ENCODE results near the gene NOS3.

The NOS3 gene

GRCh38 chr7:150990416-150991186 lies at the start of gene NOS3:
Gene NOS3, plus strand, starts transcription at chr7:150991017. Its CDS starts 2,787 bp downstream, at chr7:150993804.
- no peak for DNase-seq (ENCODE audit: low read depth)

DNA sequence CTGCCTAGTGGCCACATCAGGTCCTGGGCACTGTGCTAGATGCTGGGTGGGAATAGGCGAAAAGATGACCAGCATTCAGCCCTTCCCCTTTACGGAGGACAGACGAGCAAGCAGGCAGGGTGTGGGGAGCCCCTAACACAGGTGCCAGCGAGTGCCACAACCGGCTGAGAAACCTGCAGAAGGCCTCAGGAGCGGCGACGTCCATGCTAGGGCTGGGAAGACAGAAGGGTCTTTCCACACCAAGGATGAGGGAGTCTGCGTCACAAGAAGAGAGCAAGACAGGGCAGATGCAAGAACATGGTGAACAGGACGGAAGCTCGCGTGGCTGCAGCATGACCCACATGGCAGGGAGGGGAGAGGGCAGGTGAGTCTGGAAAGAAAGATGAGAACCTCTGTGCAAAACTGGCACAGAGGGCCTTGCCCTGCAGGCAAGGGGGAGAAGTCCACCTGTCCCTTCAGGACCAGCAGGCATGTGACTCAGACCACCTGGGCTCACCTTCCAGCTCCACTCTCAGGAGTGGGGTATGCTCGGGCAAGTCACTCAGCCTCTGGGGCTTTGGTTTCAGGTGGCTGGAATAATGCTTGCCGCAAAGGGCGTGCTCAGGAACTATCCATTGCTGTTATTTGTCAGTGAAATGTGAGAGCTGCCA lies 49.3 kb upstream of the NOS3 start:
- no peak for DNase-seq (ENCODE audit: low read depth)

- DNase-seq (ENCODE audit: low read depth) = no peak
These were observed 48.7 kb upstream of the NOS3 start for GRCh38 chr7:150942001-150942590.

GRCh38 chr7:150942591-150943452 lies 48.0 kb upstream of the NOS3 start:
- no peak for DNase-seq (ENCODE audit: low read depth)

GRCh38 chr7:150943453-150943814 lies 47.4 kb upstream of the NOS3 start:
- DNase-seq (ENCODE audit: low read depth) = no peak

- DNase-seq (ENCODE audit: low read depth) = no peak
These were observed 46.5 kb upstream of the NOS3 start for GRCh38 chr7:150944066-150945042.

DNA sequence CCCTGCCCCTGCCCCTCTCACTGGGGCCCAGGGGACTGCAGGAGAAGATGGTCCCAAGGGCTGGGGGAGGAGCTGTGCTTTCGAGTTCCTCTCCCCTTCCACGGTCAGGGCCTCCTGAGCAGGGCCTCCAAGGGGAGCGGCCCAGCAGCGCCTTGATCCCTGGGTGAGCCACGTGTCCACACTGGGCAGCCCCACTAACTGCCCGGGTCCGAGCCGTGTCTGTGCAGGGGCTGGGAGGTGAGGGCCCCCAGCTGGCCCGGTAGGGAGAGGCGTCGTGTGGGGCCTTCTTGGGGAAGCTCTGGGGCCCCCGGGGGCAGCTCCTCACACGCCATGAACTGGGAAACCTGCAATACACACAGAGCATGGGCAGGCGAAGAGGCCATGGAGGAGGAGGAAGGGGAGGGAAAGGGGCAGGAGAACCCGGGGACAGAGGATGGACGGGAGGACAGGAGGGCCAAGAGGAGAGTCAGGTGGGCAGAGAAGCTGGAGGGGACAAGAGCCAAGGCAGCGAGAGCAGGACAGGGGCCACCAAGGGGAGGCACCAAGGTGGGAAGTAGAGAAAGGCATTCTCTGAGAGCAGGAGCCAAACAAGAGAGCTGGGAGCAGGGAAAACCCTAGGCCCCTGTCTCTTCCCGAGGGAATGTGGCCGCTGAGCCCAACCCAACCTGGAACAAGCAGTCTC lies 45.5 kb upstream of the NOS3 start:
- DNase-seq (ENCODE audit: low read depth) = no peak

DNA sequence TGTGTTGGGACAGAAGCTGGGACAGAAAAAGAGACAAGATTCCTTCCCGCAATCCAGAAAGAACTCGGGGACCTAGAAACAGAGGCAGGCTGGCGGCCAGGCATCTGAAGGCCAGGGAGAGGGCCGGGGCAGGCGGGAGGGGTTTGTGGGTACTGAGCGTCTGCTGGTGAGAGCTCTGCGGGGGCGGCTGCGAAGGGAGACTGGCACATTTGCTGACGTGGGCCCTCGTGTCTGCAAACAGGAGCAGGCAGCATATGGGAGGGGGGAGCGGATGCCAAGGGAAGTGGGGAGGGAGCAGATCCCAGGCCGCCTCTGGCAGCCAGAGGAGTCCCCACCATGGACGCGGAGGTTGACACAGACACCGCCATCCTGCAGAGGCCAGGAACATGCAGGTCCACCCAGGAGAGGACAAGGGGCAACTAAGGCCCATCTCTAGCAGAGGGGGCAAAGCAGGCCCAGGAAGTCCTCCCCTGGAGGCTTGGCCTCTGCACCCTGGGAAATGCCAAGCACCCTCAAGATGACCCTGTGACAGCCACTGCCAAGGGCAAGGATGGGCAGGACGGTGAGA lies 44.9 kb upstream of the NOS3 start:
- no peak for DNase-seq (ENCODE audit: low read depth)

DNA sequence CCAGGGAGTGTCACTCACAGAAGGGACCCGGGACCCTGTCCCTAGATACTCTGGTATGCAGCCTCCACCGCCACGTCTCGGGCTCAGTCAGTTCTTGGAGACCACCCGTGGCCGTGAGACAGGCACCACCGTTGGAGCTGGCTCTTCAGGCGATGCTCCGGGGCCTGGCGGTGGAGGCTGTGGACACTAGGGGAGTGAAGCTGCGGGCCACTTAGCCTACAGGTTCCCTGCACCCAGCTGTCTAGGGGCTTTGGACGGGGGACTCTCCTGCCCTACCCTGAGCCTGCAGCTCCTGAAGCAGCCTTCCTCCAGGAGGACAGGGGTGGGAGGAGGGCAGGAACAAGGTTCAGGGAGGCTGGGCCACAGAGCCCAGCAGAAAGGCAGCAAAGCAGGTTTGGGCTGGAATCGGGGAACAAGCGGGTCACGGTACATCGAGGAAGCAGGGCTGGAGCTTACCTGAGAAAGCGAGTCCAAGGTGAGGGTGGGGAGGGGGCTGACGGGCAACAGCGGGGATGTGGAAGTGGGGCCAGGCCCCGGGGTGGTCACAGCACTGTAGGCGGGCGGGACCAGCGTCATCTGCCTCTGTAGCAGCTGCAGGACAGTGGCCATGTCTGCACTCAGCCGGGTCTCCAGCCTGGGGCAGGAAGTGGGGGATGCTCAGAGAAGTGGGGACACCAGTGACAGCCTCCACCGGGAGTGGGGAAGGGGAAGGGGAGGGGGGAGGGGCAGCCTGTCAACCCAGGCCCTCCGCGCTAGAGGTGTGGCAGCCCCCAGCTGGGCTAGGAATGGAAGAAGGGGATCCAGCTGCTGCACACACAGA lies 44.2 kb upstream of the NOS3 start:
- no peak for DNase-seq (ENCODE audit: low read depth)

DNA sequence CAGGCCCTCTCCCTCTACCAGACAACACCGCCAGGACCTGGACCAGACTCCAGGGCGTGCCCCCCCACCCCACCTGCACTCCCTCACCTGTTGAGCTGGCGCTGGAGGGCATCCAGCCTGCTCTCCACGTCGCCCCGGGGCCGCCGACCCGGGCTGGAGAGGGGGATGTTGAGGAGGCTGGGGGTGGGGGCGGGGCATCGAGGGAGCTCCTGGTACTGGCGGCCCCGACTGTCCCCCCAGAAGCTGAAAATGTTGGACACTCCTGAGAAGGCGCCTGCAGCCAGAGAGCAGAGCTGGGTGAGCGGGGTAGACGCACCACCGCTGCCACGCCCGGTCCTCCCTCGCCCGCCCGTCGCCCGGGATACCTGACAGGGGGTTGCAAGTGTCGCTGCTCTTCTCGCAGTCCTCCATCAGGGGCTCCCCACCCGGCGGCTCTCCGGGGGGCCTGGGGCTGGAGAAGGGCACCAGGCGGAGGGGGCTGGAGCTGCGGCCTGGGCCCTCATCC lies 43.5 kb upstream of the NOS3 start:
- DNase-seq (ENCODE audit: low read depth) = no peak

- no peak for DNase-seq (ENCODE audit: low read depth)
These were observed 42.8 kb upstream of the NOS3 start for GRCh38 chr7:150947761-150948651.

DNA sequence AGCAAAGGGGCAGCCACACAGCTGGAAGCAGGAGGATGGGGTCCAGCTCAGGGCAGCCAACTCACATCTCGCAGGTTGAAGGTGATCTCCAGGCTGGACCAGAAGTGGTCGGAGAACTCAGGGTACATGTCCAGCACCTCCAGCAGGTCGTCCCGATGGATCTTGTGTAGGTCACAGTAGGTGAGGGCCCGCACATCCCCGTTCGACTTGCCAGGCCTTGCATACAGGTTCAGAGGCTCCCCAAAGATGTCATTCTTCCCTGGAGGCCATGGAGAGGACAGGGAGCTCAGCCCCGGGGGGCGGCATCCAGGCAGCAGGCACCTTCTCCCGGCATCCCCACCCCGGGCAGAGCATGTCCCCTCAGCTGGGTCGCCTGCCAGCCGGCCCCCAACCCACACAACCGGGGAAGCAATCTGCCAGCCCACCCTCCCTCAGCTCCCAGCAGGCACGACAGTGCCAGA lies 42.0 kb upstream of the NOS3 start:
- no peak for DNase-seq (ENCODE audit: low read depth)

DNA sequence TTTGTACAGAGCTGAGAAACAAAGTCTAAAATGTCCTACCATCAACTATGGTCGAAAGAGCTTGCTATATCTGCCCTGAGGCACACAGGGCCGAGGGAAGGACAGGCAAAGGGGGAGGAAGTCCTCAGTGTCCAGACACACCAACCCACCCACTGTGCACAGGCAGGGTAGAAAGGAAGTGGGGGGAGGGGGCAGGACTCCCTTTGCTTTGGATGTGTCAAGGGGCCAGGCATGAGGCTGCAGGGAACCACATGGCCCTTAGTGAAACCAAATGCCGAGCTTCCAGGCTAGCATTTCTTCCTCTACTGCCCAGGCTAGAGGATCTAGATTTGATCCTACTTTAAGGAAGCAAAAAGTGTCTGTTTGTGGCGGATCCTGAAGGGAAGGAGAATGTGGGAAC lies 41.3 kb upstream of the NOS3 start:
- no peak for DNase-seq (ENCODE audit: low read depth)

- no peak for DNase-seq (ENCODE audit: low read depth)
These were observed 40.8 kb upstream of the NOS3 start for GRCh38 chr7:150949971-150950491.

GRCh38 chr7:150950496-150951180 lies 40.2 kb upstream of the NOS3 start:
- DNase-seq (ENCODE audit: low read depth) = no peak

DNA sequence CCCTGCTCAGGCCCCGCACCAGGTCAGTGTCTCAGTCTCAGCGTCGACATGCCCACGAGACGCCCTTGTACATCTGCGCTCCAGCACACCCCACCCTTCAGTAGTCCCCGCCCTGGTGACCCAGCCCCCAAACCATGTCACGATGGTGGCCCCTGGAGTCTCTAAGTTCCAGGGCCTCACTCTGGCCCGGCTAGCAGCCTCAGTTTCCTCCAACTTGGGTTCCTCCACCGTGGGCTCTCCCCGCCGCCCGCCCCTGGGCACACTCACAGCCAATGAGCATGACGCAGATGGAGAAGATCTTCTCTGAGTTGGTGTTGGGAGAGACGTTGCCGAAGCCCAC lies 39.7 kb upstream of the NOS3 start:
- DNase-seq (ENCODE audit: low read depth) = no peak

DNA sequence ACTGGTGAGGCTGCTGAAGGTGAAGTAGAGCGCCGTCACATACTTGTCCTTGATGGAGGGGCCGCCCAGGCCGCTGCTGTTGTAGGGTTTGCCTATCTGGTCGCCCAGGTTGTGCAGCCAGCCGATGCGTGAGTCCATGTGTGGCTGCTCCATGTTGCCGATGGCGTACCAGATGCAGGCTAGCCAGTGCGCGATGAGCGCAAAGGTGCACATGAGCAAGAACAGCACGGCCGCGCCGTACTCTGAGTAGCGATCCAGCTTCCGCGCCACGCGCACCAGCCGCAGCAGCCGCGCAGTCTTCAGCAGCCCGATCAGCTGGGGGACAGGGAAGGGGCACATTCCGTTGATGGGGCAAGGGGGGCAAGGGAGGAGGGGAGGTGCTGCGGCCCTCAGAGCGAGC lies 39.3 kb upstream of the NOS3 start:
- DNase-seq (ENCODE audit: low read depth) = no peak

Measured in GM04504 (cell line).